Amygdala (tissue), 56 donors: Measurements from ENCODE around the gene APEH.

Experiments used
- DNase-seq, 56 donors: peaks; one replicate each; lab custom pipeline; 2025; lab: John Stamatoyannopoulos, UW

APEH gene

DNA sequence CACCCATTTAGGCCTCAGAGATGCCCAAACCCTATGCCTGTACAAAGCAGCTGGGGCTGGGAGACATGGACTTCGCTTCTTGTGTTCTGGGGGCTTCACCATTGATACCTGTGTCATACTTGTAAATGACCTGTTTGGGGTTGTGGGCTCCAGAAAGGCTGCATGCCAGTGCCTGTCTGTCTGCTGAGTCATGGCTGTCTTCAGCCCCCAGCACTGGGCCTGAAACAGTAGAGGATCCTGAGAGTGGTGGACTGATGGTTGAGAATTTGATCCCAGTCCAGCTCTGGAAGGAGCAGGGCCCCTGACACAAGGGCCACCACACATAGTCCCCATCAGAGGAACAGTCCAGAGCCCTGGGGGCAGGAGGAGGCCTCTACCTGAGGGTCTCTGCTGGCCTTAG is 24.6 kb upstream of the APEH start:
- no peak for DNase-seq

DNA sequence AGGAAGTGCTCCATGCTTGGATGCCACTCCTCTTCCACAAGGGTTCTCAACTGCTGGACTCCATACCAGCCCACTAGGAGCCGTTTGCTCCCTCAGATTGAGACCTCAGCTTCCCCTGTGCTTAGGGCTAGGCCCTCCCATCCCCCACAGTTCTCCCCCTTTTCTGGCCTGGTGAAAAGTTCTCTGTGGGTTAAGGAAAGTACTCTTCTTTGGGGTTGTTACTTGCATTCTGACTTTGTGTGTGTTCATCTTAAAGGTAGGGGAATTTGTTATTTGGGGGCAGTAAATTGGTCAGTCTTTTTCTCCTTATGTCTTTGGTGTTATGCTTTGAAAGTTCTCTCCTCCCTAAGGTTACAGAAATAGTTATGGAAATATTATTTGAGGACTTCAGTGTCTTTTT is 24.0 kb upstream of the APEH start:
- DNase-seq = no peak

DNA sequence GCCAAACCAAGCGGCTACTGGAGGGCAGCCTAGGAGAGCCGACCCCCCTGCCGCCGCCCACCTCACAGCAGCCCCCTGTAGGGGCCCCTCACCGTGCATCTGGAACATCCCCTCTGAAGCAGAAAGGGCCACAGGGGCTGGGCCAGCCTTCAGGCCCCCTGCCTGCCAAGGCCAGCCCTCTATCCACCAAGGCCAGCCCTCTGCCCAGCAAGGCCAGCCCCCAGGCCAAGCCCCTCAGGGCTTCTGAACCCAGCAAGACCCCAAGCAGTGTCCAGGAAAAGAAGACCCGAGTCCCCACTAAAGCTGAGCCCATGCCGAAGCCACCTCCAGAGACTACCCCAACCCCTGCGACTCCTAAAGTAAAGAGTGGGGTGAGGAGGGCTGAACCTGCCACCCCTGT is 23.5 kb upstream of the APEH start:
- no peak for DNase-seq

DNA sequence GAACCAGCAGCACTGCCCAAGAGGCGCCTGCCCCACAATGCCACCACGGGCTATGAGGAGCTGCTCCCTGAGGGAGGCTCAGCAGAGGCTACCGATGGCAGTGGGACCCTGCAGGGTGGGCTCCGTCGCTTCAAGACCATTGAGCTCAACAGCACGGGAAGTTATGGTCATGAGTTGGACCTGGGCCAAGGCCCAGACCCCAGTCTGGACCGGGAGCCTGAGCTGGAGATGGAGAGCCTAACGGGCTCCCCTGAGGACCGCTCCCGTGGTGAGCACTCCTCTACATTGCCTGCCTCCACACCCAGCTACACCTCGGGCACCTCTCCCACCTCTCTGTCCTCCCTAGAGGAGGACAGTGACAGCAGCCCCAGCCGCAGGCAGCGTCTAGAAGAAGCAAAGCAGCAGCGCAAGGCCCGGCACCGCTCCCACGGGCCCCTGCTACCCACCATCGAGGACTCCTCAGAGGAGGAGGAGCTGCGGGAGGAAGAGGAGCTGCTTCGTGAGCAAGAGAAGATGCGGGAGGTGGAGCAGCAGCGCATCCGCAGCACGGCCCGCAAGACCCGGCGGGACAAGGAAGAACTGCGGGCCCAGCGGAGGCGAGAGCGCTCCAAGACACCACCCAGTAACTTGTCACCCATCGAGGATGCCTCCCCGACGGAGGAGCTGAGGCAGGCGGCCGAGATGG is 21.8 kb upstream of the APEH start:
- no peak for DNase-seq

DNA sequence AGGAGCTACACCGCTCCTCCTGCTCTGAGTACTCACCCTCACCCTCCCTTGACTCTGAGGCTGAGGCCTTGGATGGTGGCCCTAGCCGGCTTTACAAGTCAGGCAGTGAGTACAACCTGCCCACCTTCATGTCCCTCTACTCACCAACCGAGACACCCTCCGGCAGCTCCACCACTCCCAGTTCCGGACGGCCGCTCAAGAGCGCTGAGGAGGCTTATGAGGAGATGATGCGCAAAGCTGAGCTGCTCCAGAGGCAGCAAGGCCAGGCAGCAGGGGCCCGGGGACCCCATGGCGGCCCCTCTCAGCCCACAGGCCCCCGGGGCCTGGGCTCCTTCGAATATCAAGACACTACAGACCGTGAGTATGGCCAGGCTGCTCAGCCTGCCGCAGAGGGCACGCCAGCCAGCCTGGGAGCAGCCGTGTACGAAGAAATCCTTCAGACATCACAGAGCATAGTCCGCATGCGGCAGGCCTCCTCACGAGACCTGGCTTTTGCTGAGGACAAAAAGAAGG is 21.2 kb upstream of the APEH start:
- DNase-seq = no peak

DNA sequence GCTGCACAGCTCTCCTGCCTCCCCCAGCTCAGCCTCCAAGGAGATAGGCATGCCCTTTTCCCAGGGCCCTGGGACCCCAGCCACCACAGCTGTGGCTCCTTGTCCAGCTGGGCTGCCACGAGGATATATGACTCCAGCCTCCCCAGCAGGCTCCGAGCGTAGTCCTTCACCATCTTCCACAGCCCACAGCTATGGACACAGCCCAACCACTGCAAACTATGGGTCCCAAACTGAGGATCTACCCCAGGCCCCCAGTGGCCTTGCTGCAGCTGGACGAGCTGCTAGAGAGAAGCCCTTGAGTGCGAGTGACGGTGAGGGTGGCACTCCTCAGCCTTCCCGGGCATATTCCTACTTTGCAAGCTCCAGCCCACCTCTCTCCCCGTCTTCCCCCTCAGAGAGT is 20.5 kb upstream of the APEH start:
- DNase-seq = no peak

DNA sequence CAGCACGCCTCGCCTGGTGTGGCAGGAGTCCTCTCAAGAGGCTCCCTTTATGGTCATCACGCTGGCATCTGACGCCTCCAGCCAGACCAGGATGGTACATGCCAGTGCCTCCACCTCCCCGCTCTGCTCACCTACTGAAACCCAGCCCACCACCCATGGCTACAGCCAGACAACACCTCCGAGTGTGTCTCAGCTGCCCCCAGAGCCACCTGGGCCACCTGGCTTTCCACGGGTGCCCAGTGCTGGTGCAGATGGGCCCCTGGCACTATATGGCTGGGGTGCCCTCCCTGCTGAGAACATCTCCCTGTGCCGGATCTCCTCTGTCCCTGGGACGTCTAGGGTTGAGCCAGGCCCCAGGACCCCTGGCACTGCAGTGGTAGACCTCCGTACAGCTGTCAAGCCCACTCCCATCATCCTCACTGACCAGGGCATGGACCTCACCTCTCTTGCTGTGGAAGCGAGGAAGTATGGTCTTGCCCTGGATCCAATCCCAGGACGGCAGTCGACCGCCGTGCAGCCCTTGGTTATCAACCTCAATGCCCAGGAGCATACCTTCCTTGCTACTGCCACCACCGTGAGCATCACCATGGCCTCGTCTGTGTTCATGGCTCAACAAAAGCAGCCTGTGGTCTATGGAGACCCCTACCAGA is 19.9 kb upstream of the APEH start:
- DNase-seq = no peak

DNA sequence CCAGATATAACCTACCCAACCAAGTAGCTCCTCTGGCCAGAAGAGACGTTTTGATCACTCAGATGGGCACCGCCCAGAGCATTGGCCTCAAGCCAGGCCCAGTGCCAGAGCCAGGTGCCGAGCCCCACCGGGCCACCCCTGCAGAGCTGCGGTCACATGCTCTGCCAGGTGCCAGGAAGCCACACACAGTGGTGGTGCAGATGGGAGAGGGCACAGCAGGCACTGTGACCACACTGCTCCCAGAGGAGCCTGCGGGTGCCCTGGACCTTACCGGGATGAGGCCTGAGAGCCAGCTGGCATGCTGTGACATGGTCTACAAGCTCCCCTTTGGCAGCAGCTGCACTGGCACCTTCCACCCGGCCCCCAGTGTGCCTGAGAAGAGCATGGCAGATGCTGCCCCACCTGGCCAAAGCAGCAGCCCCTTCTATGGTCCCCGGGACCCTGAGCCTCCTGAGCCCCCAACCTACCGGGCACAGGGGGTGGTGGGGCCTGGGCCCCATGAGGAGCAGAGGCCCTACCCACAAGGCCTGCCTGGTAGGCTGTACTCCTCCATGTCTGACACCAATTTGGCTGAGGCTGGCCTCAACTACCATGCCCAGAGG is 19.1 kb upstream of the APEH start:
- DNase-seq = no peak

DNA sequence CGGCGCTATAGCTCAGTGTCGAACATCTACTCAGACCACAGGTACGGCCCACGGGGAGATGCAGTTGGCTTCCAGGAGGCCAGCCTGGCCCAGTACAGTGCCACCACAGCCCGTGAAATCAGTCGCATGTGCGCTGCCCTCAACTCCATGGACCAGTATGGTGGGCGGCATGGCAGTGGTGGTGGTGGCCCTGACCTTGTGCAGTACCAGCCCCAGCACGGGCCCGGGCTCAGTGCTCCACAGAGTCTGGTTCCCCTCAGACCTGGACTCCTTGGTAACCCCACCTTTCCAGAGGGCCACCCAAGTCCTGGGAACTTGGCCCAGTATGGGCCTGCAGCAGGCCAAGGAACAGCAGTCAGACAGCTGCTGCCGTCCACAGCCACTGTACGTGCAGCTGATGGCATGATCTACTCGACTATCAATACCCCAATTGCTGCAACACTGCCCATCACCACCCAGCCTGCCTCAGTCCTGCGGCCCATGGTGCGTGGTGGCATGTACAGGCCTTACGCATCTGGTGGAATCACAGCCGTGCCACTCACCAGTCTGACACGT is 18.3 kb upstream of the APEH start:
- DNase-seq = no peak

DNA sequence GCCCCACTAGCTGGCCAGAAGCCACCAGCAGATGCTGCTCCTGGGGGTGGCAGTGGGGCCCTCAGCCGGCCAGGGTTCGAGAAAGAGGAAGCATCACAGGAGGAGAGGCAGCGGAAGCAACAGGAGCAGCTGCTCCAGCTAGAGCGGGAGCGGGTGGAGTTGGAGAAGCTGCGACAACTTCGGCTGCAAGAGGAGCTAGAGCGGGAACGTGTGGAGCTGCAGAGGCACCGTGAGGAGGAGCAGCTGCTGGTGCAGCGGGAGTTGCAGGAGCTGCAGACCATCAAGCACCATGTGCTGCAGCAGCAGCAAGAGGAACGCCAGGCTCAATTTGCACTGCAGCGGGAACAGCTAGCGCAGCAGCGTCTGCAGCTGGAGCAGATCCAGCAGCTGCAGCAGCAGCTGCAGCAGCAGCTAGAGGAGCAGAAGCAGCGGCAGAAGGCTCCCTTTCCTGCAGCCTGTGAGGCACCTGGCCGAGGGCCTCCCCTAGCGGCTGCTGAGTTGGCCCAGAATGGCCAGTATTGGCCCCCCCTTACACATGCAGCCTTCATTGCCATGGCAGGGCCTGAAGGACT is 17.5 kb upstream of the APEH start:
- DNase-seq = no peak

DNA sequence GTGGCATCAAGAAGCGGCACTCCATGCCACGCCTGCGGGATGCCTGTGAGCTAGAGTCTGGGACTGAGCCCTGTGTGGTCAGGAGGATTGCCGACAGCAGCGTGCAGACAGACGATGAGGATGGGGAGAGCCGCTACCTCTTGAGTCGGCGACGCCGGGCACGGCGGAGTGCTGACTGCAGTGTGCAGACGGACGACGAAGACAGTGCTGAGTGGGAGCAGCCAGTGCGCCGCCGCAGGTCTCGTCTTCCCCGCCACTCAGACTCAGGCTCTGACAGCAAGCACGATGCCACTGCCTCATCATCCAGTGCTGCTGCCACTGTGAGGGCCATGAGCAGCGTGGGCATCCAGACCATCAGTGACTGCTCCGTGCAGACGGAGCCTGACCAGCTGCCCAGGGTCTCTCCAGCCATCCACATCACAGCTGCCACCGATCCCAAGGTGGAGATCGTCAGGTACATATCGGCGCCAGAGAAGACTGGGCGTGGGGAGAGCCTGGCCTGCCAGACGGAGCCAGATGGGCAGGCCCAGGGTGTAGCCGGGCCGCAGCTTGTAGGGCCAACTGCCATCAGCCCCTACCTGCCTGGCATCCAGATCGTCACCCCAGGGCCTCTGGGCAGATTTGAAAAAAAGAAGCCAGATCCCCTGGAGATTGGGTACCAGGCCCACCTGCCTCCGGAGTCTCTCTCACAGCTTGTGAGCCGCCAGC is 16.8 kb upstream of the APEH start:
- no peak for DNase-seq

DNA sequence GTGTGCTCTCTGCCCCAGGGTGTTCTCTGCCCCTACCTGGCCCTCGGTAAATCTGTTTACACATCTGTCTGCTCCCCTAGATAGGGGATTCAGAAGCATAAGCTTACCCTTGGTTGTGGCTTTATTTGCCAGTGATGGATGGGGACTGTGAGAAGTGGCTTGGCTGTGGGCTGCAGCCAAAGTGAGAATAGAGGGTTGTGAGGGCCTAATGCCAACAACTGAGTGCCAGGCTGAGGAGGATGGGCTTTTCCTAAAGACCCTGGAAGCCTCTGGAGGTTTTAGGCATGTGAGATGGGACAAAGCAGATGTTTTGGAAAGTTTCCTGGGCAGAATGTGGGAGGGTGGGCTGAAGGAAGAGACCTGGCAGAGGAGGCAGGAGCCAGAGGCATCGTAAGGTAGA is 15.4 kb upstream of the APEH start:
- no peak for DNase-seq

DNA sequence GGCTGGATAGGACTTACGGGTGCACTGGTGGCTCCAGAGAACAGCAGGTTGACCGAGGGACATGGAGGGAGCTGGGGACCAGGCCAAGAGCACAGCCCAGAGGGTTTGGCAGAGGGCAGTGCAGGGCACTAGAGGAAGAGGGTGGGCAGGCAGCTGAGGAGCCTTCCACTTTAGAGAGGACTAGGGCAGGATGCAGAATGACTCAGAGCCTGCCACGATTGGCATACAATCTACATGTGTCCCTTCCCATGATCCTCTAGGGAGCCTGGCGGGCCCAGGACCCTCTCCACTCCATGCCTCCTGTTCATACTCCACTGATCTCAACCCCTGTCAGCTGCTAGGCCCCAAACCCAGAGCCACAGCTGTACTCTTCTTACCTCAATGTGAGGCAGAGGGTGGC is 14.4 kb upstream of the APEH start:
- no peak for DNase-seq

DNA sequence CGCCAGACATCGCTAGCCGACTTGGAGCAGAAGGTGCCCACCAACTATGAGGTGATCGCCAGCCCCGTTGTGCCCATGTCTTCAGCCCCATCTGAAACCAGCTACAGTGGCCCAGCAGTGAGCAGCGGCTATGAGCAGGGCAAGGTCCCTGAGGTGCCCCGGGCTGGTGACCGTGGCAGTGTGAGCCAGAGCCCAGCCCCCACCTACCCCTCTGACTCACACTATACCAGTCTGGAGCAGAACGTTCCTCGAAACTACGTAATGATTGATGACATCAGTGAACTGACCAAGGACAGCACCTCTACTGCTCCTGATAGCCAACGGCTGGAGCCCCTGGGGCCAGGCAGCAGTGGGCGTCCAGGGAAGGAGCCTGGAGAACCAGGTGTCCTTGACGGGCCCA is 12.9 kb upstream of the APEH start:
- DNase-seq = no peak

DNA sequence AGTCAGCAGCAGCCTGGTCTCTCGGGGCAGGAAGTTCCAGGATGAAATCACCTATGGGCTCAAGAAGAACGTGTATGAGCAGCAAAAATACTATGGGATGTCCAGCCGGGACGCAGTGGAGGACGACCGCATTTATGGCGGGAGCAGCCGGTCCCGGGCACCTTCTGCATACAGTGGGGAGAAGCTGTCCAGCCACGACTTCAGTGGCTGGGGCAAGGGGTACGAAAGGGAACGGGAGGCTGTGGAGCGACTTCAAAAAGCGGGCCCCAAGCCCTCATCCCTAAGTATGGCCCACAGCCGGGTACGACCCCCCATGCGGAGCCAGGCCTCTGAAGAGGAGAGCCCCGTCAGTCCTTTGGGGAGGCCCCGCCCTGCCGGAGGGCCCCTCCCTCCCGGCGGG is 12.1 kb upstream of the APEH start:
- no peak for DNase-seq

DNA sequence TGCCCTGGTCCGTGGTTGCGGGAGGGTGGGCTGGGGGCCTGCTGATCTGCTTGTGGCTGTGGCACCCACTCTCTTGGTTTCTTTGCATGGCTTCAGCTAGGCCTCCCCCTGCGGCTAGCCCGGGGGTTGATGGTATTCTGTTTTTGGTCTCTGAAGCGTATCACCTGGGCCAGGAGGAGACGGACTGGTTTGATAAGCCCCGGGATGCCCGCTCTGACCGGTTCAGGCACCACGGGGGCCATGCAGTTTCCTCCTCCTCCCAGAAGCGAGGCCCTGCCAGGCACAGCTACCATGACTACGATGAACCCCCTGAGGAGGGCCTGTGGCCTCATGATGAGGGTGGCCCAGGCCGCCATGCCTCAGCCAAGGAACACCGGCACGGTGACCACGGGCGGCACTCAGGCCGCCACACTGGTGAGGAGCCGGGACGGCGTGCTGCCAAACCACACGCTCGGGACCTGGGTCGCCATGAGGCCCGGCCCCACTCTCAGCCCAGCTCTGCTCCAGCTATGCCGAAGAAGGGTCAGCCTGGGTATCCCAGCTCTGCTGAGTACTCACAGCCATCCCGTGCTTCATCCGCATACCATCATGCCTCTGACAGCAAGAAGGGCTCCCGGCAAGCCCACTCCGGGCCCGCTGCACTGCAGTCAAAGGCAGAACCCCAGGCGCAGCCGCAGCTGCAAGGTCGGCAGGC is 11.3 kb upstream of the APEH start:
- no peak for DNase-seq

DNA sequence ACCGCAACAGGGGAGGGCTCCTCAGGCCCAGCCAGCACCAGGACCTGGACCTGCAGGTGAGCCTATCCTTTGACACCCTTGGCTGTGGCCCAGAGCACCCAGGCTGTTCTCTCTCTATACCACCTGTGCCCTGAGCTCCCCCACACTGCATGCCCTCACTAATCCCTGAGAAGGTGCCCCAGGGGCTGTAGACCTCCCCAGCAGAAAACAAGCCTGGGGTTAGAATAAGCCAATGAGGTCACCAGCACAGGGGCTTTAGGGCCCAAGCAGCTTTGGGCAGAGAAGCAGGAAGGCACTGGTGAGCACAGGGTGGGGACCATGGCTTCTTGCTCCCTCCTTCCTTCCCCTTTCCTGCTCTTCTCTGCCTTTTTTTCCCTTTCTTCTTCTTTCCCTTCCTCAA is 10.3 kb upstream of the APEH start:
- no peak for DNase-seq

DNA sequence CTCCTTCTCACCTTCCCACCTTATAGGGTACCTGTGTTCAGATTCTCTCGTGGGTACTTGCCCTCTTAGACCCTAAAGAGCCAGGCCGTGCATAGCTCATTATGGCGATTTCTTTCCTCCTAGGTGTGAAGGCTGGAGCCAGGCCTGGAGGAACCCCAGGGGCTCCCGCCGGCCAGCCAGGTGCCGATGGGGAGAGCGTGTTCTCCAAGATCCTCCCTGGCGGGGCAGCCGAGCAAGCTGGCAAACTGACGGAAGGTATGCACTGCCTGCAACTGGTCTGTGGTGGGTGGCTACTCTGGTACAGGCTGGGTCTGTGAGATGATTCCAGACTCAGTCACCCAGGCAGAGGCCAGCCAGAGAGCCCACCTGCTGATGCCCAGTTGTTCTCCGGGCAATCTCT is 9.9 kb upstream of the APEH start:
- DNase-seq = no peak

DNA sequence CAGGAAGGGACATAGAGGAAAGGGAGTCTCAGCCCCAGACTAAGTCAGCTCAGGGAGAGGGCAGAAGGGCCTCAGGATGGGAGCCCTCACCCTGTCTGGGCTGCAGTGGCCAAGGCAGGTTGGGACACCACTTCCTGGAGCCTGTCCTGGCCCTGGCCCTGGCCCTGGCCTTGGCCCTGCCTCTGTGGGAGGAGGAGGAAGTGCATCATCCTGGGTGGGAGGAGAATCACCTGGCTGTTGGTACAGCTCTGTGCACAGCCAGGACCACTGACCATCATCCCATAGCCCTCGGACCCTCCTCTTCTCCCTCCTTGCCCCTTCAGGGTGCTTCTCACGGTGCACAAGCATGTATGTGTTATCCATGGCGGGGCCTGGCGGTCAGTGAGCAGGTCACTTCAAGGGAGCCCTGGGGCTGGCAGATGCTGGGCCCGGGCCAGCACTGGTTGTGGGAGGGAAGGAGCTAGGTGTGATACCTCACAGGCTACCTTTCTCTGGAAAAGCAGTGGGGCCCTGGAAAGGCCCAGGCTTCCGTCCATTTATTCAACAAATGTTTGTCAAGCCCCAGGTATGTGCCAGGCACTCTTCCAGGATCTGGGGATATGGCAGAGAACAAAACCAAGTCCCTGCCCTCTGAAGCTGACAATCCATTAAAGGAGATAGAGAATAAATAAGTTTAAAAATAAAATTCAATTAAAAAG is 8.2 kb upstream of the APEH start:
- DNase-seq = no peak

DNA sequence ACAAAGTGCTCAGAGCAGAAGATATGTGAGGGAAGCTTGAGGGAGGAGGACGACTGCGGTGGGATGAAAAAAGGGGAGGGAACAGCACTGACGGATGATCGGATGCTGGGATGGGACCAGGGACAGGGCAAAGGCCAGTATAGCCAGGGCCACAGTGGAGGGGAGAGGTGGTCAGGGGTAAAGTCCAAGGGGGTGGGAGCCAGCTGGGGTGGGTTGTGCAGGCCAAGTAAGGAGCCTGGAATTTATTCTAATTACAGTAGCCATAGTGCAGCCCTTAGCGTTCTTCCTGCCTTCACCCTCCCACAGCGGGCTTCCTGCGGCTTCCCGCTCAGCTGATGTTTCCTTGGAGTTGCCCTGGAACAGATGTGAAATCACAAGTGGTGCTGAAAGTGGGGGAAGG is 7.6 kb upstream of the APEH start:
- no peak for DNase-seq
